Caki2 (cell line): ENCODE results near the gene PAFAH2. TPM values are rescaled to one million over a fixed set of nuclear protein-coding genes. Genes with fewer than 3 reads are reported as not detected.
"Not testable (repeated sequence)": the region's sequence is repeated elsewhere in the genome, so short reads cannot be mapped to it uniquely, and the experiment has no call there.

ENCODE experiments used
- DNase-seq: peaks from one replicate; pipeline ENCODE4 v3.0.0-alpha.2; 2015; ENCODE audit warnings: low read depth
- in situ Hi-C: cut with HindIII; loops from 2 replicates; pipeline ENCODE4 v1.10.0; 2016; ENCODE audit warnings: low sequenced_read_pairs, low pct_unique_long_range_greater_than_20kb, mixed read lengths
- total RNA-seq: library from RNA; depleted of rRNA; stranded (reverse); fragments of >200 nt; shearing (Covaris generic); gene quantifications from 2 replicates; pipeline ENCODE4 v1.2.3, GENCODE V29; 2014; ENCODE audit warnings: low replicate concordance

The PAFAH2 gene
- total RNA-seq, 1 experiment from 2014 or later = 16.6 TPM

- in situ Hi-C loops = no loop called here
- DNase-seq = no peak
Measured at GRCh38 chr1:25967308-25967707, 30.6 kb downstream of the PAFAH2 start.

DNA sequence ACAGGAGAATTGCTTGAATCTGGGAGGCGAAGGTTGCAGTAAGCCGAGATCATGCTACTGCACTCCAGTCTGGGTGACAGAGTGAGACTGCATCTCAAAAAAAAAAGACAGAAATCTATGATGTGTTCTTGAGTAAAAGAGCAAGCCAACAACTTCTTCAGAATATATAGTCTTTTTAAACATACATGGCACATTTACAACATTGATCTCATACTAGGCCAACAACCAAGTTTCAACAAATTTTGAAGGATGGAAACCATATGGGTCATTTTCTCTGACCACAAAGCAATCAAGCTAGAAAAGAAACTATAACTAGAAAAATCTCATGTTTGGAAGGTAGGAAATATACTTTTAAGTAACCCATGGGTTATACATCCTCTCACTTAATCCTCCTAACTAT lies 38.3 kb downstream of the PAFAH2 start:
- DNase-seq = no peak
- in situ Hi-C loops = no loop called here

- in situ Hi-C loops = no loop called here
- no peak for DNase-seq
Measured at GRCh38 chr1:25958465-25958864, 39.4 kb downstream of the PAFAH2 start.

DNA sequence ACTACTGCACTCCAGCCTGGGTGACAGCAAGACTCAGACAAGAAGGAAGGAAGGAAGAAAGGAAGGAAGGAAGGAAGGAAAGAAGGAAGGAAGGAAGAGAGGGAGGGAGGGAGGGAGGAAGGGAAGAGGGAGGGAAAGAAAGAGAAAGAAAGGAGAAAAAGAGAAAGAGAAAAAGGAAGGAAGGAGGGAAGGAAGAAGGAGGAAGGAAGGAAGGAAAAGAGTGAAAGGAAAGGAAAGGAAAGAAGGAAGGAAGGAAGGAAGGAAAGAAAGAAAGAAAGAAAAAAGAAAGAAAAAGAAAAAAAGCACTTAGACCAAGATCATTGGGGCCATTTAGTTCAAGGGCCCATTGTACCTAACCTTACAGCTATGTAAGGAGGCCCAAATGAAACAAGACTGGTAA lies 42.3 kb downstream of the PAFAH2 start:
- in situ Hi-C loops = no loop called here
- no peak for DNase-seq

GRCh38 chr1:25954282-25954938 lies 43.5 kb downstream of the PAFAH2 start:
- DNase-seq = no peak
- in situ Hi-C loops = no loop called here

DNA sequence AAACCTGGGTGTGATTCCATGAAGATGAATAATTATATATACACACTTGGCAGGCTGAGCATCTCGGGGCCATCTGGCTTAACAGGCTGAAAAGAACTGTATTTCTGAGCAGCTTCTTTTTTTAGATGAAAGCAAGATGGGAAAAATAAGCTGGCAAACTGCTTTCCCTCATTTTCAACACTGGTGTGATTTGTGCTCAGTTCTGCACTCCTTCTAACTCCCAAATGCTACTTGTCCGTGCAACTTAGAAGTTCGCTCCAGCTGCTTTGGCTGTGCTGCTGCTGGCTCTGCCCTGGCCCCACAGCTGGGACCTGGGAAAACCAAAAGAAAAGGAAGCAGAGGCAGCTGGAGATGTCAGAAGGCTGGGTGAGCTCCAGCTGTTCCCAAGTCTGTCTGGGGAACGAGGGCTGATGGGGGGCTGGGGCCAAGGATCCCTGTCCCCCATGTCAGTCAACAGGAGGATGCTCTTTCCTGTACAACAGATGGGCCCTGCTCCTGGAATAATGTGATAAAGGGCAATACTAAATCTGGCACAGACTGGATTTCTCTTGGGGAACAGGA lies 44.9 kb downstream of the PAFAH2 start:
- DNase-seq = no peak
- in situ Hi-C loops = no loop called here

- in situ Hi-C loops = no loop called here
- DNase-seq = no peak
Measured at GRCh38 chr1:25948641-25949040, 49.2 kb downstream of the PAFAH2 start.

DNA sequence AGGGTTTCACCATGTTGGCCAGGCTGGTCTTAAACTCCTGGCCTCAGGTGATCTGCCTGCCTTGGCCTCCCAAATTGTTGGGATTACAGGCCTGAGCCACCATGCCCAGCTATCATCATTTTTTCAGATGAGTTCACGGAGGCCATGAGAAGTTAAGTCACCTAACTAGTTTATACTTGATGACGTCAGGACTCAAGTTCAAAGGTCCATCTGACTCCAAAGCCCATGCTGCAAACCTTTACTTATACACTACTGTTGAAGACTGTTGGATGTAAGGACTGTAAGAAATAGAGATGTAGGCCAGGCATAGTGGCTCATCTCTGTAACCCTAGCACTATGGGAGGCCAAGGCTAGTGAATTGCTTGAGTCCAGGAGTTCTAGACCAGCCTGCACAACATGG lies 50.8 kb downstream of the PAFAH2 start:
- no peak for DNase-seq
- in situ Hi-C loops = no loop called here

GRCh38 chr1:25945761-25946160 lies 52.1 kb downstream of the PAFAH2 start:
- no peak for DNase-seq
- in situ Hi-C loops = no loop called here

DNA sequence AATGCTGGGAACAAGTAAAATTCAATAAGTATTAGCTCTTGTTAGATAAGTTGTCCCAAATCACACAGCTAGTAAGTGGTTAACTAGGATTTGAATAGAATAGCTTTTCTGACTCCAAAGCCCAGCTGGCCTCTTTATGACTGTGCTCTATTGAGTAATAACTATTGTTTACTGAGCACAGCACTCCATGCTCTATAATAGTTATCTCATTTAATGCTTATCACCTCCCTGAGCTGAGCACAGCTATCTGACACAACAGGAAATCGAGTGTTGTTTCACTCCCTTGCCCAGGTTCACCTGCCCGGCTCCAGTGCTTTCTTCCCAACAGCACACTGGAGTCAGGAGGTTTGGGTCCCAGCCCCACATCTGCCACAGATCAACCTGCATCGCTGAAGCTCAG lies 52.9 kb downstream of the PAFAH2 start:
- in situ Hi-C loops = no loop called here
- no peak for DNase-seq

DNA sequence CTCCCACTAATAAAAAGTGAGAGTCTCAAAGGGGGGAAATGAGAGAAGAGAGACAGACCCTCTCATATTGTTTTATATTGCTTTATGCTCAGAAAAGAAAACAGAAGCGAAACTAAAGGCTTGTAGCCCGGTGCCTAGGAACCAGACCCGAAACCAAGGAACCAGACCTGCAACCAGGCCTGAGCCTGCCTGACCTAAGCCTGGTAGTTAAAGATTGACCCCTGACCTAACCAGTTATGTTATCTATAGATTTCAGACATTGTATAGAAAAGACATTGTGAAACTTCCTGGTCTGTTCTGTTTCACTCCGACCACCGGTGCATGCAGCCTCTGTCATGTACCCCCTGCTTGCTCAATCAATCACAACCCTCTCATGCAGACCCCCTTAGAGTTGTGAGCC lies 54.4 kb downstream of the PAFAH2 start:
- DNase-seq, in situ Hi-C loops: not testable (repeated sequence)

DNA sequence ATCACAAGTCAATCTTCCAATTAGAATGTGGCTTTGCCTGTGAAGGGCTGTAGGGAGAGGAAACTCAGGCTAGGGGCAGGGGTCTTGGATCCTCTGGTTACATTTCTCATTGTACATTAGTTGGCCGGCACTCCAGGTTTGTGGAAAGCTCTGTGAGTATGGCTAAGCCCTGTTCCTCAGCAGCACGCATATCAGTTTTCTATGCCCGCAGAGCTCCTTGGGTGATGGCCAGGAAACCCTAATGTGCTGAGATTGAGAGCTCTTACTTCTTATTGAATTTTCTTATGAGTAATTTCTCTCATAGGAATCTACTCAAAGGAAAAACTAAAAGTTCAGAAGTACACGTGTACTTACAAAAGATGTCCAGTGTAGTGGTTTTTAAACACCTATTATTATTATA lies 60.9 kb downstream of the PAFAH2 start:
- no peak for DNase-seq
- in situ Hi-C loops = no loop called here

GRCh38 chr1:25933479-25934365 lies 64.1 kb downstream of the PAFAH2 start:
- in situ Hi-C loops = no loop called here
- DNase-seq = no peak

DNA sequence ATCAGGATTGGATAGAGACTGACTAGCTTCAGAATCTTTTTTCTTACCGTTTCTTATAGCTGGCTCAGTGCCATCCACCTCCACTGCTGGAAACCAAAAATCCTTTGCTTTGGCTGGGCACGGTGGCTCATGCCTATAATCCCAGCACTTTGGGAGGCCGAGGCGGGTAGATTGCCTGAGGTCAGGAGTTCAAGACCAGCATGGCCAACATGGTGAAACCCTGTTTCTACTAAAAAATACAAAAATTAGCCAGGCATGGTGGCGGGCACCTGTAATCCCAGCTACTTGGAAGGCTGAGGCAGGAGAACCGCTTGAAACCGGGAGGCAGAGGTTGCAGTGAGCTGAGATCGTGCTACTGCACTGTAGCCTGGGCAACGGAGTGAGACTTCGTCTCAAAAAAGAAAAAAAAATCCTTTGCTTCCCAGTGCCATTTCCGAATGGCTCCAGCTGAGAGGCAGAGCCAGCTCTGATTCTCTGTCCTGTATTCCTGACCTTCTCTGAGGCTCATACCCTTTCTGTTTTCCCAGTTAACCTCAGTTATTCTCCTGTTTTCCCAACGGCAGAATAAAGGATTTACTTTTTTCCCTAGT lies 65.0 kb downstream of the PAFAH2 start:
- in situ Hi-C loops, DNase-seq: not testable (repeated sequence)

GRCh38 chr1:25932321-25932720 lies 65.5 kb downstream of the PAFAH2 start:
- in situ Hi-C loops = no loop called here
- DNase-seq = no peak

GRCh38 chr1:25929016-25929415 lies 68.8 kb downstream of the PAFAH2 start:
- in situ Hi-C loops = no loop called here
- DNase-seq = no peak

GRCh38 chr1:25927521-25928265 lies 70.2 kb downstream of the PAFAH2 start:
- in situ Hi-C loops = no loop called here
- no peak for DNase-seq

DNA sequence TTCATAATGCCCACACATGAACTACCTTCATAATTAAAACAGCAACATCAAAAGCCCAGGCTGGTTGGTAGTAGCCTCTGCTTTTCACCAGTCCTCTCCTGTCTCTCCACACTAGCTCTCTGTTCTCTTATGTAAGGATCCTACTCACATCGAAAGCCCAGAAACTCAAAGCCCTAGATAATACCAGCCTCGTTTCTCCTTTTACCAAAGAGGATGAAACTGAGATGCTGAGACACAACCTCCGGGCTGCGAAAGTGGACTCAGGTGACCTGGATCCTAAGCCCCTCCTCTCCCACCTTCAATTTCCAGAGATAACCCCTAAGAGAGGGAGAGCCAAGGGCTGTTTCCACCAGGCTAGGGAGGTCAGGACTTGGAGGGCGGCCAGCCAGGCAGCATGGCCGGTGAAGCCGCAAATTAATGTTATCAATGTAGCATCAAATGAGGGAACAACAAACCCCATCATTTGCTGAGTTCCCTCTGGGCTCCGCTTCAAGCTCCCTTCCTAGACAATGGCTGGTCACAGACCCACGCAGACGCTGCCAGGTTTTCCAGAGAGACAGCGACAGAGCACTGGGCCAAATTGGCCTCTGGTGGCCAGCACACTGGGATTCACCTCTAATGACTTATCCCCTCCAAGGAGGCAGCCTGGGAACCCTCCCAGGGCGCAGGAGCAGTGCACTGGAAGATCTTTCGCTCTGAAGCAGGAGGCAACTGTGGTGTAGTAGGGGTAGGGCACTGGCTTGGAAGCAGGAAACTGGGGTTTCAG lies 70.9 kb downstream of the PAFAH2 start:
- in situ Hi-C loops = no loop called here
- no peak for DNase-seq
